ENCODE measurements around the gene TCF3.

- TF ChIP-seq ZNF274 (IDR thresholded peaks at IDR 0.05; ENCODE audit: low read depth, low read length) = no peak
- no peak for TF ChIP-seq YY1 (IDR thresholded peaks at IDR 0.05; ENCODE audit: insufficient read depth, insufficient read length)
Observed at GRCh38 chr19:1575323-1576241, 76.8 kb downstream of the TCF3 start.
